ENCODE data around the gene NUP54. TPM values are rescaled to one million over a fixed set of nuclear protein-coding genes. Genes with fewer than 3 reads are reported as not detected.

NUP54 gene
- total RNA-seq, 2 experiments from 2014 or later = 29.2 to 50.8 TPM

GRCh38 chr4:76192236-76192635 is 44.0 kb upstream of the NUP54 start:
- no peaks in the 10 kb centered on the region for H3K36me3 ChIP-seq (ENCODE audit: insufficient read depth, low read length)
- no peak for DNase-seq (ENCODE audit: low spot score)
- H3K4me1 ChIP-seq (ENCODE audit: insufficient read depth, low read length, poor library complexity, severe bottlenecking) = no peaks in the 10 kb centered on the region
- ChIA-PET POLR2A (no interaction called here), CTCF (ENCODE audit: unreplicated experiment) (no interaction called here)
- no TSS peak for BruUV-seq (replicated peaks)
- intact Hi-C loops (cut with micrococcal nuclease; ENCODE audit: unreplicated experiment) = no loop called here
- no peak overlapping the region for H3K27ac ChIP-seq (ENCODE audit: low read depth, low read length, poor library complexity, severe bottlenecking)
- H3K4me3 ChIP-seq (ENCODE audit: low read depth, low read length, poor library complexity, severe bottlenecking) = no peak overlapping the region
- H2AFZ ChIP-seq (ENCODE audit: low read length) = no peak overlapping the region
- TF ChIP-seq CTCF (conservative IDR thresholded peaks at IDR 0.05; ENCODE audit: low read length) (no peak), EZH2phosphoT487 (IDR thresholded peaks at IDR 0.05; ENCODE audit: borderline replicate concordance, low read depth, low read length) (no peak)
- no peaks in the 10 kb centered on the region for H3K79me2 ChIP-seq (ENCODE audit: insufficient read depth, low read depth, low read length)
- H3K4me2 ChIP-seq (ENCODE audit: low read length) = no peak overlapping the region
- no peaks in the 10 kb centered on the region for H3K9me3 ChIP-seq (ENCODE audit: low read length)
- H4K20me1 ChIP-seq (ENCODE audit: insufficient read depth, low read length) = no peaks in the 10 kb centered on the region
- H3K9me2 ChIP-seq (ENCODE audit: insufficient read depth, low read length) = no peaks in the 10 kb centered on the region

GRCh38 chr4:76188557-76188956 is 40.4 kb upstream of the NUP54 start:
- no peaks in the 10 kb centered on the region for H3K4me1 ChIP-seq (ENCODE audit: insufficient read depth, low read length, poor library complexity, severe bottlenecking)
- ChIA-PET CTCF (ENCODE audit: unreplicated experiment) (no interaction called here), POLR2A (interaction anchor here (0.6 kb wide), 1 partner anchor 895 kb away, joined by 3 read pairs; no protein-coding TSS in a partner anchor)
- no peak for DNase-seq (ENCODE audit: low spot score)
- no peak overlapping the region for H3K4me3 ChIP-seq (ENCODE audit: low read depth, low read length, poor library complexity, severe bottlenecking)
- H3K36me3 ChIP-seq (ENCODE audit: insufficient read depth, low read length) = no peaks in the 10 kb centered on the region
- no peak overlapping the region for H3K4me2 ChIP-seq (ENCODE audit: low read length)
- no peaks in the 10 kb centered on the region for H3K9me2 ChIP-seq (ENCODE audit: insufficient read depth, low read length)
- no peak overlapping the region for H3K27ac ChIP-seq (ENCODE audit: low read depth, low read length, poor library complexity, severe bottlenecking)
- intact Hi-C loops (cut with micrococcal nuclease; ENCODE audit: unreplicated experiment) = loop anchor here (10.0 kb wide), 1 partner anchor 556 kb away; no protein-coding TSS in a partner anchor
- no TSS peak for BruUV-seq (replicated peaks)
- no peaks in the 10 kb centered on the region for H3K79me2 ChIP-seq (ENCODE audit: insufficient read depth, low read depth, low read length)
- no peaks in the 10 kb centered on the region for H3K9me3 ChIP-seq (ENCODE audit: low read length)
- TF ChIP-seq CTCF (conservative IDR thresholded peaks at IDR 0.05; ENCODE audit: low read length) (no peak), EZH2phosphoT487 (IDR thresholded peaks at IDR 0.05; ENCODE audit: borderline replicate concordance, low read depth, low read length) (no peak)
- H4K20me1 ChIP-seq (ENCODE audit: insufficient read depth, low read length) = no peaks in the 10 kb centered on the region
- H2AFZ ChIP-seq (ENCODE audit: low read length) = no peak overlapping the region

- ChIA-PET CTCF (ENCODE audit: unreplicated experiment) (no interaction called here), POLR2A (interaction anchor here (0.6 kb wide), 1 partner anchor 895 kb away, joined by 3 read pairs; no protein-coding TSS in a partner anchor)
- Histone ChIP-seq H3K79me2 (ENCODE audit: insufficient read depth, low read depth, low read length) (no peaks in the 10 kb centered on the region), H3K9me3 (ENCODE audit: low read length) (no peaks in the 10 kb centered on the region), H3K27ac (ENCODE audit: low read depth, low read length, poor library complexity, severe bottlenecking) (no peak overlapping the region), H4K20me1 (ENCODE audit: insufficient read depth, low read length) (no peaks in the 10 kb centered on the region), H2AFZ (ENCODE audit: low read length) (no peak overlapping the region), H3K9me2 (ENCODE audit: insufficient read depth, low read length) (no peaks in the 10 kb centered on the region), H3K4me2 (ENCODE audit: low read length) (no peak overlapping the region), H3K36me3 (ENCODE audit: insufficient read depth, low read length) (no peaks in the 10 kb centered on the region), H3K4me1 (ENCODE audit: insufficient read depth, low read length, poor library complexity, severe bottlenecking) (no peaks in the 10 kb centered on the region), H3K4me3 (ENCODE audit: low read depth, low read length, poor library complexity, severe bottlenecking) (no peak overlapping the region)
- DNase-seq (ENCODE audit: low spot score) = no peak
- TF ChIP-seq CTCF (conservative IDR thresholded peaks at IDR 0.05; ENCODE audit: low read length) = no peak
- no peak for TF ChIP-seq EZH2phosphoT487 (IDR thresholded peaks at IDR 0.05; ENCODE audit: borderline replicate concordance, low read depth, low read length)
- no TSS peak for BruUV-seq (replicated peaks)
- intact Hi-C loops (cut with micrococcal nuclease; ENCODE audit: unreplicated experiment) = loop anchor here (10.0 kb wide), 1 partner anchor 557 kb away; no protein-coding TSS in a partner anchor
These were observed 40.0 kb upstream of the NUP54 start for GRCh38 chr4:76188149-76188548.

Data from OCI-LY7 (cell line).